ENCODE data around the gene ADAM12.

DNA sequence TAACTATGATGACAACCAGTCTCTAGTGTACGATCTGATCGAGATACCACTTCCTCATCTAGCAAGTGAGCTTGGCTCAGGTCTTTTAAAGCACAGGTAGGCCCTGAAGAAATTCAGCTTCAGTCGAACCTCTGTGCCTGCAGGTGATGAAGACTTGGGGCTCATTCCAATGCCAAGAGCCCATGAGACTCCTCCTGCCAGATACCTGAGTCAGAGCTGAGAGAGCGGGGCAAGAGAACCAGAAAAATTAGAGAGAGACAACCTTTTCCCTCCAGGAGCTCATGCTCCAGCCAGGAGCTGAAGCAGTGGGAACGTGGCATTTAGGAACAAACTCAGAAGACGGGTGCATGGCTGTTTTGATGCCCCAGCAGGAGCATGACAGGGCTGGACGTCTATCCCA is 259.3 kb downstream of the ADAM12 start:
- TF ChIP-seq, protein P1, sequence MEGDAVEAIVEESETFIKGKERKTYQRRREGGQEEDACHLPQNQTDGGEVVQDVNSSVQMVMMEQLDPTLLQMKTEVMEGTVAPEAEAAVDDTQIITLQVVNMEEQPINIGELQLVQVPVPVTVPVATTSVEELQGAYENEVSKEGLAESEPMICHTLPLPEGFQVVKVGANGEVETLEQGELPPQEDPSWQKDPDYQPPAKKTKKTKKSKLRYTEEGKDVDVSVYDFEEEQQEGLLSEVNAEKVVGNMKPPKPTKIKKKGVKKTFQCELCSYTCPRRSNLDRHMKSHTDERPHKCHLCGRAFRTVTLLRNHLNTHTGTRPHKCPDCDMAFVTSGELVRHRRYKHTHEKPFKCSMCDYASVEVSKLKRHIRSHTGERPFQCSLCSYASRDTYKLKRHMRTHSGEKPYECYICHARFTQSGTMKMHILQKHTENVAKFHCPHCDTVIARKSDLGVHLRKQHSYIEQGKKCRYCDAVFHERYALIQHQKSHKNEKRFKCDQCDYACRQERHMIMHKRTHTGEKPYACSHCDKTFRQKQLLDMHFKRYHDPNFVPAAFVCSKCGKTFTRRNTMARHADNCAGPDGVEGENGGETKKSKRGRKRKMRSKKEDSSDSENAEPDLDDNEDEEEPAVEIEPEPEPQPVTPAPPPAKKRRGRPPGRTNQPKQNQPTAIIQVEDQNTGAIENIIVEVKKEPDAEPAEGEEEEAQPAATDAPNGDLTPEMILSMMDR (IDR thresholded peaks at IDR 0.05 in 8 of 11, conservative IDR thresholded peaks at IDR 0.05 in 3 of 11): no peak
- TF ChIP-seq POLR2A (IDR thresholded peaks at IDR 0.05) (no peak), POLR2AphosphoS5 (IDR thresholded peaks at IDR 0.05) (no peak)

Data from spleen (tissue), 7 donors.